Bronchial epithelial cell (primary cell): Measurements from ENCODE around the gene MARF1. TPM values are rescaled to one million over a fixed set of nuclear protein-coding genes. Genes with fewer than 3 reads are reported as not detected.
"Not testable (repeated sequence)": the region's sequence is repeated elsewhere in the genome, so short reads cannot be mapped to it uniquely, and the experiment has no call there.

Experiments
- DNase-seq: peaks from one replicate; pipeline ENCODE4 v3.0.0-alpha.2; 2010; ENCODE audit warnings: low read depth
- FAIRE-seq: peaks from 2 replicates; lab custom pipeline; 2011; peaks lifted over from hg19 to GRCh38; lab: Jason Lieb, UNC
- H3K27me3 ChIP-seq: 2 replicates; pipeline ENCODE4 v1.5.1; 2011; ENCODE audit warnings: low read length; ENCODE audit not compliant: control insufficient read depth, insufficient read depth
- H3K36me3 ChIP-seq: 2 replicates; pipeline ENCODE4 v1.5.1; 2011; ENCODE audit warnings: low read length; ENCODE audit not compliant: control insufficient read depth, insufficient read depth
- H3K4me3 ChIP-seq: 2 replicates; pipeline ENCODE4 v1.5.1; 2011; ENCODE audit warnings: mild to moderate bottlenecking, low read depth, low read length, control low read depth
- total RNA-seq: library from RNA; depleted of rRNA; stranded (reverse); fragments of >200 nt; gene quantifications from 2 replicates; pipeline ENCODE4 v1.2.1, GENCODE V29; 2014
- TF ChIP-seq, protein P1 (sequence below): IDR thresholded peaks from 2 replicates; pipeline ENCODE4 v1.5.1; 2011; ENCODE audit warnings: mild to moderate bottlenecking, moderate library complexity, low read length, control low read depth, inconsistent platforms; ENCODE audit not compliant: insufficient read depth, severe bottlenecking

MARF1 gene
- total RNA-seq, 1 donor from 2014 or later: 12.9 TPM

DNA sequence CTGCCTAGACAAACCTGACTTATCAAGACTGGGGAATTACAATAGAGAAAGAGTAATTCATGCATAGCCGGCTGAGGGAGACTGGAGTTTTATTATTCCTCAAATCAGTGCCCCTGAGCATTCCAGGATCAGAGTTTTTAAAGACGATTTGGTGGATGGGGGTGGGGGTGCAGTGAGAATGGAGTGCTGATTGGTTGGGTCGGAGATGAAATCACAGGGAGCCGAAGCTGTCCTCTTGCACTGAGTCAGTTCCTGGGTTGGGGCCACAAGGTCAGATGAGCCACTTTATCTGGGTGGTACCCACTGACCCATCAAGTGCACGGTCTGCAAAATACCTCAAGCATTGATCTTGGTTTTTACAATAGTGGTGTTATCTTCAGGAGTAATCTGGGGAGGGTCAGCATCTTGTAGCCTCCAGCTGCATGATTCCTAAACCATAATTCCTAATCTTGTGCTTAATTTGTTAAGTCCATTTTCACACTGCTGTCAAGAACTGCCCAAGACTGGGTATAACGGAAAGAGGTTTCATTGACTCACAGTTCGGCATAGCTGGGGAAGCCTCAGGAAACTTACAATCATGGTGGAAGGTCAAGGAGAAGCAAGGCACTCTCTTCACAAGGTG is 69.6 kb downstream of the MARF1 start:
- H3K4me3 ChIP-seq: no peak overlapping the region
- H3K27me3 ChIP-seq: no peaks in the 10 kb centered on the region
- TF ChIP-seq, protein P1, sequence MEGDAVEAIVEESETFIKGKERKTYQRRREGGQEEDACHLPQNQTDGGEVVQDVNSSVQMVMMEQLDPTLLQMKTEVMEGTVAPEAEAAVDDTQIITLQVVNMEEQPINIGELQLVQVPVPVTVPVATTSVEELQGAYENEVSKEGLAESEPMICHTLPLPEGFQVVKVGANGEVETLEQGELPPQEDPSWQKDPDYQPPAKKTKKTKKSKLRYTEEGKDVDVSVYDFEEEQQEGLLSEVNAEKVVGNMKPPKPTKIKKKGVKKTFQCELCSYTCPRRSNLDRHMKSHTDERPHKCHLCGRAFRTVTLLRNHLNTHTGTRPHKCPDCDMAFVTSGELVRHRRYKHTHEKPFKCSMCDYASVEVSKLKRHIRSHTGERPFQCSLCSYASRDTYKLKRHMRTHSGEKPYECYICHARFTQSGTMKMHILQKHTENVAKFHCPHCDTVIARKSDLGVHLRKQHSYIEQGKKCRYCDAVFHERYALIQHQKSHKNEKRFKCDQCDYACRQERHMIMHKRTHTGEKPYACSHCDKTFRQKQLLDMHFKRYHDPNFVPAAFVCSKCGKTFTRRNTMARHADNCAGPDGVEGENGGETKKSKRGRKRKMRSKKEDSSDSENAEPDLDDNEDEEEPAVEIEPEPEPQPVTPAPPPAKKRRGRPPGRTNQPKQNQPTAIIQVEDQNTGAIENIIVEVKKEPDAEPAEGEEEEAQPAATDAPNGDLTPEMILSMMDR: no peak
- DNase-seq (no peak), FAIRE-seq (no peak)
- no peaks in the 10 kb centered on the region for H3K36me3 ChIP-seq

DNA sequence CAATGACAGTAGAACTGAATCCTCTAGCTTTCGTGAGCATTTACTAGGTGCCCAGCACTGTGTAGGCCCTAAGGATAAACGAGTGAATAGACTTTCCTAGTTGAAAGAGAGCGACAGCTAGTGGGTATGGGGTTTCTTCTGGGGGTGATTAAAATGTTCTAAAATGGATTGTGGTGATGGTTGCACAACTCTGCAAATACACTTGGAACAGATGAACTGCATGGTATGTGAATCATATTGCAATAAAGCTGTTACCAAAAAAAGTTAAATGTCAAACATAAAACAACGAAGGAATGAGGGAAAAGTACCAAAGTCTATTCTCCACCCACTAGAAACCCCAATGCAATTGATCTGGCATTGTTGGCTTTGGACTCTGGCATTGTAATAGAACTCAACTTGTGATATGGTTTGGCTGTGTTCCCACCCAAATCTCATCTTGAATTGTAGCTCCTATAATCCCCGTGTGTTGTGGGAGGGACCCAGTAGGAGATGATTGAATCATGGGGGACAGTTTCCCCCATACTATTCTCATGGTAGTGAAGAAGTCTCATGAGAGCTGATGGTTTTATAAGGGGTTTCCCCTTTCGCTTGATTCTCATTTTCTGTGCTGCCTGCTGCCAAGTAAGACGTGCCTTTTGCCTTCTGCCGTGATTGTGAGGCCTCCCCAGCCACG is 70.5 kb downstream of the MARF1 start:
- Histone ChIP-seq H3K36me3 (no peaks in the 10 kb centered on the region), H3K27me3 (no peaks in the 10 kb centered on the region), H3K4me3 (no peak overlapping the region)
- TF ChIP-seq, protein P1: no peak
- FAIRE-seq (no peak), DNase-seq (peak; percentile 44)

DNA sequence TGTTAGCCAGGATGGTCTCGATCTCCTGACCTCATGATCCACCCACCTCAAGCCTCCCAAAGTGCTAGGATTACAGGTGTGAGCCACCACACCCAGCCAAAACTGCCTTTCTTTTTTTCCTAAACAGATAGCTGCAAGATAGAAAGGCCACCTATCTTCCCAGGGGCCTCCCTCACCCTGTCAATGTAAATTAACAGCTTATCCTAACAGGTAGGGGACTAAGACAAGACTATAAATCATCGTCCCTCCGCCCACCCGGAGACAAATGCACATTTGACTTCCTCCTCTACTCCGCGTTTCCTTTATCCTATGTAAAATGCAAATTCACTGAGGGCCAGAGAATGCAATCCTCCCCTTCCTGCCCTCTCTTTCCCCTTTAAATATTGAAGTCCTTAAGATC is 71.4 kb downstream of the MARF1 start:
- Histone ChIP-seq H3K36me3 (no peaks in the 10 kb centered on the region), H3K27me3 (no peaks in the 10 kb centered on the region), H3K4me3 (no peak overlapping the region)
- no peak for FAIRE-seq
- TF ChIP-seq, protein P1: no peak
- no peak for DNase-seq

DNA sequence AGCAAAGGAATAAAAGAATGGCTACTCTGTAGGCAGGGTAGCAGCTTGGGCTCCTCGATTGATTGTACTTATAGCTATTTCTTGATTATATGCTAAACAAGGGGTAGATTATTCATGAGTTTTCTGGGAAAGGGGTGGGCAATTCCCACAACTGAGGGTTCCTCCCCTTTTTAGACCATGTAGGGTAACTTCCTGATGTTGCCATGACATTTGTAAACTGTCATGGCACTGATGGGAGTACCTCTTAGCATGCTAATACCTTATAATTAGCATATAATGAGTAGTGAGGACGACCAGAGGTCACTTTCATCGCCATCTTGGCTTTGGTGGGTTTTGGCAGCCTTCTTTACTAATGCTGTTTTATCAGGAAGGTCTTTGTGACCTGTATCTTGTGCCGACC is 72.3 kb downstream of the MARF1 start:
- DNase-seq, H3K27me3 ChIP-seq, H3K36me3 ChIP-seq, FAIRE-seq, H3K4me3 ChIP-seq: not testable (repeated sequence)

DNA sequence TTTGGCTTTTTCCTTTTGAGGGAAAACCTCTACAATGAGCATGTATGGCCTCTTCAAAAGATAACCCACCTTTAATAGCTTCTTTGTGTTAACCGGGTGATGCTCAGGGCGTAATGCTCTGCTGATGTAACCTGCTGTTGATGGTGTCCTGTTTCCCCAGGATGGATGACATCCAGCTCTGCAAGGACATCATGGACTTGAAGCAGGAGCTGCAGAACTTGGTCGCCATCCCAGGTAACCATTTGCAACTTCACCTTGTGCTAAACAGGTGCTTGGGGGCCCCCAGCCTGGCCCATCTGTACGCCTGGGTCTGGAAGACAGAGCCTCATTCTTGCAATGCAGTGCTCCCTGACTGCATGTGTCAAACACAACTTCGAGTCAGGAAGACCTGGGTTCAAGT is 75.1 kb downstream of the MARF1 start:
- H3K4me3 ChIP-seq: no peak overlapping the region
- FAIRE-seq (no peak), DNase-seq (no peak)
- no peaks in the 10 kb centered on the region for H3K36me3 ChIP-seq
- TF ChIP-seq, protein P1: no peak
- no peaks in the 10 kb centered on the region for H3K27me3 ChIP-seq

DNA sequence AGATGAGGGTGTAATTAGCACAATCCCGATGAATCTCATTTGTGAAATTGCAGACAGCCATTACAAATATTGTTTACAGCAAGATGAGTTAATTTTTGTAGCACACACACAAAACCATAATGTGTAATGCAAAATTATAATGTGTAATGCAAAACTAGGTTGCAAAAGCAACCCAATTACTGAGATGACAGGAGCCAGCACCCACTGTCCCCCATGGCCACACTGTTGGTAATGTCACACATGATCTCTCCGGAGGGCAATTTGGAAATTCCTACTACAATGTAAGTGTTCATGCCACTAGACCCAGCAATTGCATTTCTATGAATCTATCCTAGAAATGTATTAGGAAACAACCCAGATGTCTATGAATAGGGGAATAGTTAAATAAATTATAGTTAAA is 76.9 kb downstream of the MARF1 start:
- TF ChIP-seq, protein P1: no peak
- FAIRE-seq (no peak), DNase-seq (no peak)
- no peak overlapping the region for H3K4me3 ChIP-seq
- no peaks in the 10 kb centered on the region for H3K27me3 ChIP-seq
- no peaks in the 10 kb centered on the region for H3K36me3 ChIP-seq
